A673 (cell line): ENCODE data around the gene RRP1.

Experiments used
- CTCF ChIP-seq: fragments of 300-800, 200-600 bp; sonication (generic); conservative IDR thresholded peaks from 2 replicates; pipeline ENCODE4 v1.5.1; 2017; ENCODE audit warnings: low read depth, mild to moderate bottlenecking, antibody characterized with exemption, low read length, moderate library complexity, mixed read lengths
- EZH2 ChIP-seq: fragments of 200-600 bp; sonication (generic); IDR thresholded peaks from 2 replicates; pipeline ENCODE4 v1.6.1; 2017; ENCODE audit warnings: borderline replicate concordance, low read depth, mild to moderate bottlenecking, mixed read lengths, antibody characterized with exemption, low read length; ENCODE audit not compliant: poor library complexity, severe bottlenecking

GRCh38 chr21:43770066-43770655 is 19.2 kb upstream of the RRP1 start:
- no peak for TF ChIP-seq CTCF
- TF ChIP-seq EZH2, result no peak
